WTC11 (cell line): ENCODE measurements around the gene WDFY4. TPM values are rescaled to one million over a fixed set of nuclear protein-coding genes. Genes with fewer than 3 reads are reported as not detected.

Source experiments
- ATAC-seq: fragments of 200-7000 bp; cut with Tn5 transposase; 2 replicates; pipeline ENCODE4 v1.10.0; 2021; ENCODE audit warnings: mild to moderate bottlenecking, moderate library complexity
- CTCF ChIA-PET: fragments of 300-600 bp; sonication (Branson Sonifier 250); formaldehyde crosslinking; loops from one replicate; lab custom pipeline; 2021; ENCODE audit warnings: antibody characterized with exemption; lab: Charles Lee
- POLR2A ChIA-PET: fragments of 350-600 bp; sonication (Branson Sonifier 250); formaldehyde crosslinking; loops from one replicate; lab custom pipeline; 2021; ENCODE audit warnings: antibody characterized with exemption; lab: Charles Lee
- DNase-seq: peaks from one replicate; pipeline ENCODE4 v3.0.0; 2021; ENCODE audit warnings: low spot score
- H3K27ac Mint-ChIP-seq: 2 replicates; pipeline ENCODE4 v1.8.0; 2021; ENCODE audit warnings: mixed read lengths
- H3K27me3 Mint-ChIP-seq: 2 replicates; pipeline ENCODE4 v1.8.0; 2021; ENCODE audit warnings: low read depth, mild to moderate bottlenecking, moderate library complexity, mixed read lengths
- H3K36me3 Mint-ChIP-seq: 2 replicates; pipeline ENCODE4 v1.8.0; 2021; ENCODE audit warnings: mixed read lengths
- H3K4me1 Mint-ChIP-seq: 2 replicates; pipeline ENCODE4 v1.8.0; 2022; ENCODE audit warnings: mixed read lengths
- H3K4me3 Mint-ChIP-seq: 2 replicates; pipeline ENCODE4 v1.8.0; 2021; ENCODE audit warnings: mild to moderate bottlenecking, moderate library complexity, mixed read lengths
- H3K9me3 Mint-ChIP-seq: 2 replicates; pipeline ENCODE4 v1.8.0; 2021; ENCODE audit warnings: mixed read lengths
- ATF1 ChIP-seq: sonication (generic); formaldehyde crosslinking; IDR thresholded peaks from 2 replicates; pipeline ENCODE4 v1.8.1; 2023; ENCODE audit warnings: mild to moderate bottlenecking, moderate library complexity, missing genetic modification reagents
- ATF6 ChIP-seq: sonication (generic); formaldehyde crosslinking; IDR thresholded peaks from 2 replicates; pipeline ENCODE4 v1.8.1; 2023; ENCODE audit warnings: mild to moderate bottlenecking, missing genetic modification reagents
- CTCF ChIP-seq: fragments of 200-600 bp; IDR thresholded peaks from 2 replicates; pipeline ENCODE4 v1.8.0; 2022; ENCODE audit warnings: antibody characterized with exemption
- ESRRA ChIP-seq: sonication (generic); formaldehyde crosslinking; IDR thresholded peaks from 2 replicates; pipeline ENCODE4 v1.8.1; 2022; ENCODE audit warnings: mild to moderate bottlenecking, missing genetic modification reagents, borderline replicate concordance
- FOXJ3 ChIP-seq: sonication (generic); formaldehyde crosslinking; IDR thresholded peaks from 2 replicates; pipeline ENCODE4 v1.9.0; 2021; ENCODE audit warnings: missing genetic modification reagents, mild to moderate bottlenecking, borderline replicate concordance
- GTF2I ChIP-seq: fragments of 250-450 bp; sonication (Bioruptor Pico); conservative IDR thresholded peaks from 2 replicates; pipeline ENCODE4 v1.4.0; 2021; ENCODE audit warnings: mild to moderate bottlenecking
- IRF2 ChIP-seq: sonication (generic); formaldehyde crosslinking; IDR thresholded peaks from 2 replicates; pipeline ENCODE4 v1.8.0; 2022; ENCODE audit warnings: low read depth, missing genetic modification reagents, borderline replicate concordance
- MLX ChIP-seq: sonication (generic); formaldehyde crosslinking; IDR thresholded peaks from 2 replicates; pipeline ENCODE4 v1.8.1; 2023; ENCODE audit warnings: mild to moderate bottlenecking, missing genetic modification reagents, moderate library complexity
- MXD4 ChIP-seq: fragments of 250-450 bp; sonication (Bioruptor Pico); IDR thresholded peaks from 2 replicates; pipeline ENCODE4 v1.8.0; 2021; ENCODE audit warnings: mild to moderate bottlenecking, moderate library complexity, borderline replicate concordance
- NR1H2 ChIP-seq: sonication (generic); formaldehyde crosslinking; IDR thresholded peaks from 2 replicates; pipeline ENCODE4 v1.9.0; 2021; ENCODE audit warnings: mild to moderate bottlenecking, moderate library complexity, missing genetic modification reagents
- PRDM15 ChIP-seq: sonication (generic); formaldehyde crosslinking; IDR thresholded peaks from 2 replicates; pipeline ENCODE4 v1.8.0; 2022; ENCODE audit warnings: missing genetic modification reagents
- PRRX2 ChIP-seq: fragments of 250-450 bp; sonication (Bioruptor Pico); IDR thresholded peaks from 2 replicates; pipeline ENCODE4 v1.8.0; 2021; ENCODE audit warnings: mild to moderate bottlenecking
- RELA ChIP-seq: sonication (generic); formaldehyde crosslinking; IDR thresholded peaks from 2 replicates; pipeline ENCODE4 v1.8.1; 2022; ENCODE audit warnings: missing genetic modification reagents, mild to moderate bottlenecking, borderline replicate concordance
- STAT6 ChIP-seq: sonication (generic); formaldehyde crosslinking; conservative IDR thresholded peaks from 2 replicates; pipeline ENCODE4 v1.8.1; 2023; ENCODE audit warnings: mild to moderate bottlenecking, low read depth, missing genetic modification reagents, moderate library complexity
- ZNF512 ChIP-seq: sonication (generic); formaldehyde crosslinking; IDR thresholded peaks from 2 replicates; pipeline ENCODE4 v1.8.1; 2022; ENCODE audit warnings: missing genetic modification reagents, borderline replicate concordance
- ZNF532 ChIP-seq: fragments of 250-450 bp; sonication (Bioruptor Pico); IDR thresholded peaks from 2 replicates; pipeline ENCODE4 v1.9.0; 2021; ENCODE audit warnings: mild to moderate bottlenecking, borderline replicate concordance
- ZNF671 ChIP-seq: fragments of 250-450 bp; sonication (Bioruptor Pico); IDR thresholded peaks from 2 replicates; pipeline ENCODE4 v1.8.0; 2021; ENCODE audit warnings: mild to moderate bottlenecking
- total RNA-seq: library from RNA; stranded (reverse); gene quantifications from 3 replicates; pipeline ENCODE4 v1.2.3, GENCODE V29; 2021

Gene WDFY4
- total RNA-seq, 1 experiment from 2014 or later = 0.13 TPM

GRCh38 chr10:48809261-48809660 is 124.6 kb downstream of the WDFY4 start:
- POLR2A ChIA-PET = no interaction called here
- CTCF ChIA-PET = no interaction called here
- Mint-ChIP-seq H3K4me1 (peaks cover 18% of the 10 kb centered on the region), H3K36me3 (no peaks in the 10 kb centered on the region), H3K27ac (no peak overlapping the region), H3K4me3 (no peak overlapping the region), H3K9me3 (peaks cover 6% of the 10 kb centered on the region; the same call in 1 of the 2 replicates), H3K27me3 (peaks cover 45% of the 10 kb centered on the region)
- DNase-seq (no peak), ATAC-seq (no peak)
- TF ChIP-seq ZNF671 (CRISPR knock-in tag) (no peak), ATF1 (CRISPR knock-in tag) (no peak), STAT6 (CRISPR knock-in tag) (no peak), GTF2I (CRISPR knock-in tag) (no peak), FOXJ3 (CRISPR knock-in tag) (no peak), CTCF (no peak), ESRRA (CRISPR knock-in tag) (no peak), ZNF532 (CRISPR knock-in tag) (no peak), MXD4 (CRISPR knock-in tag) (no peak), PRDM15 (no peak), PRRX2 (CRISPR knock-in tag) (no peak), NR1H2 (CRISPR knock-in tag) (no peak), ZNF512 (CRISPR knock-in tag) (no peak), ATF6 (CRISPR knock-in tag) (no peak), IRF2 (CRISPR knock-in tag) (no peak), MLX (CRISPR knock-in tag) (no peak), RELA (CRISPR knock-in tag) (no peak)
